DLD1 (cell line): ENCODE results near the gene ACOX3.

Experiments
- in situ Hi-C: cut with HindIII; loops from 2 replicates; pipeline ENCODE4 v1.10.0; 2017; ENCODE audit warnings: low sequenced_read_pairs

Gene ACOX3

DNA sequence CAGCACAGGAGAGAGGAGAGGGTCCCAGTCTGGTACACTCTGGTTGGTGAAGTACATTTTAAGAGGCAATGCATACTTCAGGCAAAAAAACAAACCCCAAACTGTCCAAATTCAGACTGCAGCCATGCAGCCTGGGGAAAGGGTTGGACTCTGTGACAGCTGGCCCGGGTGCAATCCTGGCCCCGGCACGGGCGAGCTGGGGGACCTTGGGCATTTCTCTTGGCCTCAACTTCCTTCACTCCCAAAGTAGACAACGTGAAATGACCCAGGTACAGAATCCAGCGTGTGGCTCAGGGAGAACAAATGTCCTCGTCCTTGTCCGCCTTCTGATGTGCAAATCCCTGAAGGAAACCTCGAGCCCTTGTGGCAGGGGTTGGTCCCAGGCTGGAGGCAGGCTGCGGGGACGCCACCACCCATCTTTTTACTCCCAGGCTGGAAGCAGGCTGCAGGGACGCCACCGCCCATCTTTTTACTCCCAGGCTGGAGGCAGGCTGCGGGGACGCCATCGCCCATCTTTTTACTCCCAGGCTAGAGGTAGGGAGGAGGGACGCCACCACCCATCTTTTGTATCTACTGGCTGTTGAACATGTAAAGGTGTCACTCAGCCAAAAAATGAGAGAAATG is 62.3 kb downstream of the ACOX3 start:
- in situ Hi-C loops: no loop called here

DNA sequence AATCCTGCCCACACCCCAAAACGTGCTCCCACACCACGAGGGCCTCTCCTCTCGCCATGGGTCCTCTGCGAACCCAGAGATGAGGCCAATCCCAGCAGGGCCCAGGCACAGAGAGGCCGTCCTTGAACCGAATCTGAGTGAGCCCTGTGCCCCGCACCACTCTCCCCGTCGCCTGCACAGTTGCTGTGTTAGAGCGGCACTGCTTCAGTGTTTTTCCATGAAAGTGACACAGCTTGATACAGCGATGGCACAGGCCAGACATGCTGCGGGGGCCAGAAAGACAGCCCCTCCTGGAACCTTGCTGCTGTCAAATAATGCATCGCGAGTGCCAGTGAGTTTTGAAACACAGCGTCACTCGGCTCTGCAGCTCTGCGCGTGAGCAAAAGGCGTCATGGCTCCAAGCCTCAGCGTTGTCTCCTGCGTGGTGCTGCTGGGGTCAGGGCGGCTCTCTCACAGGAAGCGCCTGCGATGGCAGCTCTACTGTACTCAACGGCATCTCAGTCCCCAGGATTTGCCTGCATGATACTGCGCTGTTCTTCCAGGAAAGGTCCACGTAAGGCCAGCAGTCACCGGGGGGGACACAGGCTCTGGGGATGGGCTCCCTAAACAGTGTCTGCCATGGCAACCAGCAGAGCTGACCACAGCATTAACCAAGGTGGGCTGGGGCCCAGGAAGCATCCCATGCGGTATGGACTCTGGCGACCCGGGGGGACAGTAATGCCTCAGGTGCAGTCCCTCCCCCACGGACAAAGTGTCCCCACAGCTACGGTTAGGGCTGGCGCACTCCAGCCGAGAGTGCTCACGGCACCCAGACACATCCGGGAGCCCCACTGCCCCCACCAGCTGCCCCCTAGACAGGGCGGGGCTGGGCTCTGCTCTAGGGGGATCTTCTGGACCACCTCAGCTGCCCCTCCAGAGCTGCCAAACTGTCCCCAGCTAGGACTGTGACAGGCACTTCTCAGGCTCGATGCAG is 63.1 kb downstream of the ACOX3 start:
- in situ Hi-C loops: no loop called here

DNA sequence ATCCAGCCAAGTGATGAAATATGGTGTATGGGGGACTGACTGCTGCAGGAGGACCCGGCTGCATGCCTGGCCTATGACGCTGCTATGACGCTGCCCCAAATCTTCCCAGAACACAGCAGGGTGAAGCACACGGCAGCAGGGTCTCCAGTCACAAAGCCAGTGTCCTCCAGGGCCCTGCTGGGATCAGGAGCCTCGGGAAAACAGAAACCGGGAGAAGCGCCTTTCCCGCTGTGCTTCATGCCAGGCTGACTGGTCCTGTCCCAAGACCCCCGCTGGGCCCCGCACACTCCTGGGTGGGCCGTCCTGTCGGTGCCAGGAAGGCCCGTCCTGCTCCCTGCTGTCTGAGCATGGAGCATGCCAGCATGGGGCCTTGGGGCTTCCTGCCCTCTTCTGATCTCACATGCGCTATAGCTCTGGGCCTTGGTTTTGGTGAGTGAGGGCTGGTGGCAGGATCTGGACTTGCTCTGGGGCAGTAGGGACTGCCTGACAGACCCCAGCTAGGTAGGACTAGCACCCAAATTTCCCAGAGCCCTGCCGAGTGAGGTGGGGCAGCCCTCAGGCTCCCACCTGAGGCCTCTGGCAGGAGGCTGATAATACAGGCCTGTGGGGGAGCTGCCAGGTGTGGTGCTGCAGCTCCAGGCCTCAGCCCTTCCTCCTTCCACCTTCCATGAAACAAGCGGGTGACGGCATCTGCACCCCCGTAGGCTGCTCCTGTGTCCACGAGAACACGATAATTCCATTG is 64.0 kb downstream of the ACOX3 start:
- in situ Hi-C loops: no loop called here

DNA sequence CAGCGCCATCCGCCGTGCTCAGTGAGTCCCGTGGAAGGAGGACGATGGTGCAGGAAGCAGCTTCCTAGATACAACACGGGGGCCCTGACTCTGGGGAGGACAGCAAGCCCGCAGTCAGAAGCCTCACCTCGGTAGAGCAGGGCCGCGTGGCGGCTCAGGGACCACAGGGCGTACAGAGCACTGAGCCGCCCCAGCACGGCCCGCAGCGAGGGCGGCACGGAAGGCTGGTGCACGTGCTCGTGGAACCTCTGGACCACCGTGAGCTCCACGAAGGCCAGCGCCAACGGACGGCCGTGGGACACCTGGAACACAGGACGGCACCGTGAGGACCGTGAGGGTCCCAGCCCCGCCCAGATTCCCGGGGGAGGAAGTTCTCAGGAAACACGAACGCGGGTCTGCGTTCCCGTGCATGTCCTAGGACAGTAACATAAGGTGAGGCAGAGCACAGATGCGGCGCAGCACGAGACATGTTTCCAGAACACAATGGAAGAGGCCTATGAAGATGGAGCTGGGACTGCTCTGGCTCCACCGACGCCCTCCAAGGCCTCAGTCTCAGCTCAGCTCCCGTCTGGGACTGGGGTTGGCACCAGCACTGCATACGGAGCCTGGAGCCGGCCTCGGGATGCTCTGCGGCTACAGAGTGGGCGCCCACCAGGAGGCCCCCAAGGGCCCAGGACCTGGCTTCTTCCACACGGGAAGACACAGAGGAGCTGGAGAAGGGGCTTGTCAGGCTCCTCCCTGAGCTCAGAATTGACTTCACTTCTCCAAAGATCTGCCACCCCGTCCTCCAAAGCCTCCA is 65.5 kb downstream of the ACOX3 start:
- in situ Hi-C loops: no loop called here

DNA sequence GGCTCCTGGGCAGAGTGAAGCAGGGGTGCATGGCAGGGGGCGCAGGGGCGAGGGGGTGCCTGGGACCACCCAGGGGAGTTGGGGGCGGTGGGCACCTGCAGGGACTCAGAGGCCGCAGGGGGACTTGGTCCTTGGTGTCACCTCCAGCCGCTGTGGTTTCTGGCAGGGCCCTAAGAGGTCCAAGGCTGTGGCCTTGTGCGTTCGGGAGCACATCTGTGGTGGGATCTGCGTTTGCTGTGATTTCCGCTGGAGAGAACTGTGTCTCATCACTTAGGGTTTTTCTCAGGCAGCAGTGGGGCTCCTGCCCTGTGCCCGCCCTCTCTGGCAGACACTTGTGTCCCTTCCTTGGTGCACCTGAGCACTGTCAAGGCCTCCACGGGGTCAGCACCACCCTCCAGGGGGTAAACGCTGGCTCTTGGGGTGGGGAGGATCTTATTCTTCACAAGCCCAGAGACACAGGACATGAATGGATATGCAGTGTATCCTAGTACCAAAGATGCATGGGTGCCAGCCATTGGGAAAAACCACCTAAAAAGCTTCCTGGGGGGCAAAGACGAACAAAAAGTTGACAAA is 66.5 kb downstream of the ACOX3 start:
- in situ Hi-C loops: no loop called here

DNA sequence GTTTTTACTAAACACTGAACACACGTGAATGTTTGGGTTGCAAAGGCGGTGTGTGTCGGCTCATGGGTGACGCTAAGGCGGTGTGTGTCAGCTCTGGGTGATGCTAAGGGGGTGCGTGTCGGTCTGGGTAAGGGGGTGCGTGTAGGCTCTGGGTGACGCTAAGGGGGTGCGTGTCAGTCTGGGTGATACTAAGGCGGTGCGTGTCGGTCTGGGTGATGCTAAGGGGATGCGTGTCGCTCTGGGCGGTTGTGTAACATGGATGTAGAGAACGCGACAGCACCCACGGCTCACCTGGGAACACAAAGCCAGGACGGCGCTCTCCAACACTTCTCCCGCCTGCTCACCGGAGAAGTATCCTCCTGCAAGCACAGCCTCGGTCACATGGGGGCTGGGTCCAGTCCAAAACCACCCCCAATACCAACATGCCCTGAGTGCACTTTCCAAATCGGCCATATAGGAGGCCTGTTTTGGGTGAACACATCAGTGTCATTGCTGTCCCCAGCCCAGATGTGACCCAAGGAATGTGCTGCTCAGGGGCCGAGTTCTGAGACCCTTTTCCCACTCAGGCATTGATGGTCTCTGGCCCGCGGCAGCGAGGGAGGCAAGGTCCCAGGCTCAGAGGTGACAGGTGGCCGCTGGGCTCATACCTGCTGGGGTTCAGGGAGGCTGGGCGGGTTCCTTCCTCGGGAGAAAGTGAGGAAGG is 67.1 kb downstream of the ACOX3 start:
- in situ Hi-C loops: no loop called here

DNA sequence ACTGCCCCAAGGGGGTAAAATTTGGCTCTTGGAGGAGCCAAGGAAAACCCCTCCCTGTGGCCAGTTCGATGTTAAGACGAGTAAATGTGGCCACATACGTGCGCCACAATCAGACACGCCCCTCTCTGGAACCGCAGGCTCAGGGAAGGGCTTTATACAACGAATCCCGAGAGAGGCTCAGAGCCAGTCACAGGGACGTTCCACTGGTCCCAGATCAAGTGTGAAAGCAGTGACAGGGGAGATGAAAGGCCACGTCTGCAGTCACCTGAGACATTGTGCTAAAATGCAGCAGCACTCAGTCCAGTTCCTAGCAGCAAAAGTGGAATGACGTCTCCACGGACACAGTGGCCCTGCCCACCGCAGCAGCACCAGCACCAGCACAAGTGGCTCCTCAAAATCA is 68.0 kb downstream of the ACOX3 start:
- in situ Hi-C loops: no loop called here

DNA sequence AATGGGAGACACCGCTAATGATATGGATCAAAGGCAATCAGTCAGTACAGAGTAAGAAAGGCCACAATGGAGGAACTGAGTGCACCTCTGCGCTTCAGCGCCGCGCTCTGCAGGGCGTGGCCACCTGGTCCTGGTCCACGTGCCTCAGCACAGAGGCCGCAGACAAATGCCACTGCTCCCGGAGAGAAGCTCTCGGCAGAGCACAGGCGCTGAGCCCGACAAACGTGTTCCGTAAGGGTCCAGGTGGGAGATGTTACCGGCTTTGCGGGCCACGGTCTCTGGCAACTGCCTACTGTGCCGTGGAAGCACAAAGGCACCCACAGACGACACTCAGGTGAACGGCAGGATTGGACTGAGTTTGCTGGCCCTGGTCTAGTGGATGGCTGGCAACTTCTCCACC is 68.9 kb downstream of the ACOX3 start:
- in situ Hi-C loops: no loop called here

DNA sequence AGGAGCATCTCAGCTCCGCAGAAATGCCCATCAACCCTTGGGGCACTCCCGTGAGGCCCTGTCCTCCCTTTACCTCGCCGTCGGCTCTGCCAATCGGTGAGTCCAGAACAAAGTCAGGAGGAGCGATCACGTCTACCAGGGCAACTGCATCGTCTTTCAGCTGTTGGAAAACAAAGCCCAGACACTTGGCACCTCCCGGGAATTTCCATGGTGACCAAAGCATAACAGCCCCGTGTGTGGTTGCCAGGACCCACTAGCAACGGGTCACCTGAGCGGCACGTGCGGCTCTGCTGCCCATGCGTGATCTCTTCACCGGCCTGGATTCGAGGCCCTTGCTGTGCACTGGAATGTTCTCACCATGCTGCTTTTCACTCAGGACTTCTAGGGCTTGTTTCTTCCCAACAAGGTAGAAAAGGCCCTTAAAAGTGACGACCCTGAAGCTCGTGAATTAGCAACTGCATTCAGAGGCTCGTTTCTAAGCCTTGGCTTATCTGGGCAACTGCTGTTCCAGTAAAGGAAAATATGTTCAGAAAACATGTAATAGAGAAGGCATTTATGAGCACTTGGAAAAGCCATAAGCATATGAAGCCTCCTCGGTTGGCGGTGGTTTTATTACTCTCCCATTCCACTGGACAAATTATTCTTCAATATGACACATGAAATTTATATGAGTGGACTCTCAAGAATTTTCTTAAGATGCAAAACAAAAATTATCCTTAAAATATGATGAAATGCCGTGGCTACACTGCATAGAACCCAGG is 69.5 kb downstream of the ACOX3 start:
- in situ Hi-C loops: no loop called here

DNA sequence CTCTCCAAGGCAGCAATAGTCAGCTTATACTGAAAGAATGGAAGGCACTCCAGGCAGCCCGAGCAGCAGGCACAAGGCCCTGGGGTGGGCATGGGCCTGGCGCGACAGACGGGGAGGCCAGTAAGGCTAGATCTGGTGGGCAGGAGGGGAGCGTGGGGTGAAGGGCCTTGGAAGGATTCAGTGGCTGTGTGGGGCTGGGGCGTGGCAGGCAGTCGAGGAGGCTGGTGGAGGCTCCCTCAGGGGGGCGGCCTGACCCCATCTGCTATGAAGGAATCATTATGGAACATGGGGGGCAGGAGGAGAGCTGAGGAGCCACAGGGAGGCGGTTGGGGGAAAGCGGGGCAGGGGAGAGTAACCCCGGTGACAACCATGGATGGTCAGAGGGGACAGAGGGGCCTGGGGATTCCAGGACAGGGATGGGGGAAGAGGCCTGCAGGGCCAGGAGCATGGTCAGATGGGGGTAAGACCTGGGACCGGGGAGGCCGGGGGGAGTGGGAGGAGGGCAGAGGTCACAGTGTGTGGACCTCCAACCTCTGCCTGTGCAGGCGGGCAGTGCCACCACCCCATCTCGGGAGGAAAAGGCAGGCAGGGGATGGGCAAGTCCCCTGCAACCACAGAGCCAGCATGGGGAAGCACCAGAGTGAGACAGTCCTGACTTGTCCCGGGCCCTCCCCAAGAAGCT is 70.3 kb downstream of the ACOX3 start:
- in situ Hi-C loops: no loop called here

DNA sequence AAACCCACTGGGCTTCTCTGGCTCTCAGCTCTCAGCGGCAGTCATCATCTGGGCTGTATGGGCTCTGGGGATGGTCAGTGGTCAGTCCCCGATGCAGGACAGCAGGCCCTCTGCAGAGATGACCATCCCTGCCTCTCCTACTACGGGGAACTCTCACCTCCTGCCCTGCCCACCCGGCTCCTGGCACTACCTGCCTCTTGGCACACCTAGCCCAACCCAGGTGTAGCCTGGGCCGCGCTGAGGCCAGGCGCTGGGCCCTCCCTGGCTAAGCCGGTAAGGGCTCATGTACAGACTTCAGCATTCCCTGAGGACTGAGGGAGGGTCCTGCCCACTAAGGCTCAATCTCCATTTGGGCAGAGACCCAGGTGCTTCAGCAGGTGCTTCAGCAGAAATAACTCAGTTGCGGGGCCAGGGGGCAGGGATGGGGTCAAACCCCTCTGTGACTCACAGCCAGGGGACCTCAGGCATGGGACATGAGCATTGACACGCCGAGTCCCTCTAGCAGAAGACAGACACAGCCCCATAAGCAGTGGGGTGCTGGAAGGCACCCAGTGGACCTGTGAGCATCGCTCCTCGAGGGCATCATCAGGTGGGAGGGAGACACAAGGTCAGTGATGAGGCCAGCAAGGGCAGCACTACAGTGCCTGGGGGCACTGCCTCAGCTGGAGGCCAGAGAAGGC is 71.0 kb downstream of the ACOX3 start:
- in situ Hi-C loops: no loop called here

DNA sequence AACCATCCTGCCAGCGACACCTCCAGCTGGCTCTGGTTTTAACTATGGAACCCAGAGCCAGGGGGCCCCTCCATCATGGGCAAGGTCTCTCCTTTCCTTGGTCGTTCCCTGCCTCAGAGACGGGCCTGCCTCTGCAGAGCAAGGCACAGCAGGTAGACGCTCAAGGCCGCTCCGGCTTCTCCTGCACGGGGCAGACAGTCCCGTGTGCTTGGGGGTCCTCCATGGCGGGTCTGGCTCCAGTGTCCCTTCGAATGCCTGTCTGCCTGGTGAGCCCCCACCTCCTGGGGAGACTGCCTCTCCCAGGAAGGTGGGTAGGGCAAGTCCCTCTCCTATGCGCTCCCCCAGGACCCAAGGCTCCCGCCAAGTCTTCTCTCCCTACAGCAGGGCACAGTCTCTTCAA is 71.5 kb downstream of the ACOX3 start:
- in situ Hi-C loops: no loop called here

DNA sequence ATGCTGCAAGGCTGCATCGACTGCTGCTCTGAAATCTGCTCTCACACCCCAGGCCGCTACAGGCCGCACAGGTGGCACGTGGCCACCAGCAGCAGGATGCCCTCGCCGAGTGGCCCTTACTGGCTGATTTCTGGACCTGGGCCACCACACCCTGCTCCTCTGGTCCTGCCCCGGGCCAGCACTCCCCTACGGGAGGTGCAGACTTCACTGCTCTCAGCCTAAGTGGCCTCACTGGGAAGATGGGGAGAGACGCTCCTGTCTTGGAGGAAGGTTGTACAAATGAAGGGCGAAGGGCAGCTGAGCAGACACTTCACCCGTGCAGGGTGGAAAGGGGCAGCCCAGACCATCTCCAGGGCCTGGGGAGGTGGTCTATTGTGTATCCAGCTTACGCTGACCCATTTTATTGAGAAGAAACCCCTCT is 72.5 kb downstream of the ACOX3 start:
- in situ Hi-C loops: no loop called here

DNA sequence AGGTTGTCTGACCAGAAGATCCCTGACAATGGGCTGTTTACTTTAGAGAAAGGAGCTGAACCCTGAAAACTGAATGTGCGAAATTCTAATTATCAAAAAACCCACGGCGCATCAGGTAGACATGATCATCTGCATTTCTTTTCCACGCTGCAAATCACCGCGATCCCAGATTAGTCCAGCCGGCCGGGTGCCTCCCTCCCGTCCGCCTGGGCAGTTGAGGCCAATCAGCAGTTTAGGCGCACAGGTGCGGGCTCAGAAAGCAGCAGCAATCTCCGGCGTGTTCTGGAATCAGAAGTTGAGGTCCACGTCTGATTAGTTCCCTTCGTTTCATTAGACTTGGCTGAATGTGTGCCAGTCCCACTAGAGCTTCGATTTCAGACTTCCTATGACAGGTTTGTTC is 73.9 kb downstream of the ACOX3 start:
- in situ Hi-C loops: no loop called here

DNA sequence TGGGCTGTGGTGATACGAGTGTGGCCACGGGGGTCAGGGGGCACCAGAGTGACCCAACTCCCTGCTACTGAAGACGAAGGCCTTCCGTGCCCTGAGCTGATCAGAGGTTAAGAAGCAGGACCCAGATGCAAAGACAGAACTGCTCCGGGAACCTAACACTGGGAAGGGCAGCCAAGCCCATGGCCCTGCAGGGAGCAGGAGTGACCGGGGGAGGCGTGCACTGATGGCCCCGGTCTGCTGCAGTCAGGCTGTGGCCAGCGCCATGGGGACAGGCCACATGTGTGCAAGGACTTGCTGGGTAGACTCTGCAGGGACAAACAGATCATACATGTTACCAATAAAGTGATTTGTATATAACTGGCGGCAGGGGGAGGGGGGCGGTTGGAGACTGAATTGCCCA is 74.6 kb downstream of the ACOX3 start:
- in situ Hi-C loops: no loop called here

DNA sequence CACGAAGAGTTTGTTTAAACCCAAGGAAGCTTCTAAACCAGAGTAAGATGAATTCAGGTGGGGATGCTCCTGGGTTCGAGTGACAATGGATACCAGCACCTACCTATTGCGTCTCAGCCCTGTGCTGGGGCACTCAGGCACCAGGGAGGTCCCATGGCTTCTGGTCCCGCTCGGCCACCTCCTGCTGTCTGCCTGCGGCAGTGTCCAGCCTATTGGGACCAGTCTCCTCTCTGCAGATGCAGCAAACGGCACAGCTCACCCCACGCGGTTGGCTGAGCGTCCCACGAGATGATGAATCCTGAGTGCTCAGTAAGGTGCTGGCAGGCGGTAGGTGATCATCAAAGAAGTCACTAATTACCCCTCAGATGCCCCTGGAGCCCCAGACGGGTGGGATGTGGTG is 75.2 kb downstream of the ACOX3 start:
- in situ Hi-C loops: no loop called here

DNA sequence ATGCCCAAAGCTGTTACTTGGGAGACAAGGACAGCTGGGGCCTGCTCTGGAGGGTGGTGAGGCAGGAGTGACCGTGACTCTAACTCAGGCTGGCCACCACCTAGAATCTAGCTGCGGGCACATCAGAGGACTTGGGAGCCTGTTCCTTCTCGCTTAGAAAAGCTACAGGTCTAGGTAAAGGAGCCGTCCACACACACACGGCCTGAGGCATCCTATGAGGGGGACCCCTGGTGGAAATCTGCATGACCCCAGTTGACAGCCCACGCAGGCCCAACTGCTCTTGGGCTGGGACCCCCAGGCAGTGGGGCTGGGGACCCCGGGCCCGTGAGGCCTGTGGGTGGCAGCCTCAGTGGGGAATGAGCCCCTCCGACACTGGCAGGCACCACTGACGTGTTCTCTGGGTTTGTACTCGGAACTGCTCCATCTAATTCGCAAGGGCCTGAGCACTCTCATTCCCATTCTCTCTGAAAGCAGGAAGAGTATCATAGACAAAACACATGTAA is 75.6 kb downstream of the ACOX3 start:
- in situ Hi-C loops: no loop called here

DNA sequence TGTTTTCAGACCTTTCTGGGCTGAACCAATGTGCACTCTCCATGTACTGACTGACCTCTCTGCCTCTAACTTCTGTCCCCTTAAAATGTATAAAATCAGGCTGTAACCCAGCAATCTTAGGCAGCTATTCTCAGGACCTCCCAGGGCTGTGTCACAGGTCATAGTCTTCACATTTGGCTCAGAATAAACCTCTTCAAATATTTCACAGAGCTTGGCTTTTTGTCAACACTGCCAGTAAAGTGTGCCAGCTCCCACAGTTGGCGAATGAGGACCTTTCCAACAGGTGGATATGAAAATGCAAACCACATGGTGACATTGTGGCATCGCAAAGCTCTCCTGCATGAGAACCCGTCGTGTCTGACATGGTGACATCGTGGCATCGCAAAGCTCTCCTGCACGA is 76.4 kb downstream of the ACOX3 start:
- in situ Hi-C loops: no loop called here
